Measurements from ENCODE around the gene CYS1.

CYS1 gene

GRCh38 chr2:10071176-10071575, 9.0 kb downstream of the CYS1 start:
- DNase-seq: no peak

DNA sequence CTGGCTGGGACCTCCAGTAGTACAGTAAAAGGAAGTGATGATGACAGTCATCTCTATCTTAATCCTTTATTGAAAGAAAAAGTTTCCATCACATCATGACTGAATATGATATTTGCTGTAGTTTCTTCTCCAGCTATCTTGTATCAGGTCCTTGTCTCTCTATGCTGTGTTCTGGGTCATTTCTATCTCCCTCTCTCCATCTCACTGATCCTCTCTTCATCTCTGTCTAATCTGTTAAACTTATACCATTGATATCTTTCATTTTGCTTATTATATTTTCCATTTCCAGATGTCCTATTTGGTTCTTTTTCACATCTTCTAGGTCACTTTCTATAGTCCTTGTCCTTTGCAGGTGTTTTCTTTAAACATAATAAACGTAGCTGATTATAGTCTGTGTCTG, 12.3 kb downstream of the CYS1 start:
- no peak for DNase-seq

DNA sequence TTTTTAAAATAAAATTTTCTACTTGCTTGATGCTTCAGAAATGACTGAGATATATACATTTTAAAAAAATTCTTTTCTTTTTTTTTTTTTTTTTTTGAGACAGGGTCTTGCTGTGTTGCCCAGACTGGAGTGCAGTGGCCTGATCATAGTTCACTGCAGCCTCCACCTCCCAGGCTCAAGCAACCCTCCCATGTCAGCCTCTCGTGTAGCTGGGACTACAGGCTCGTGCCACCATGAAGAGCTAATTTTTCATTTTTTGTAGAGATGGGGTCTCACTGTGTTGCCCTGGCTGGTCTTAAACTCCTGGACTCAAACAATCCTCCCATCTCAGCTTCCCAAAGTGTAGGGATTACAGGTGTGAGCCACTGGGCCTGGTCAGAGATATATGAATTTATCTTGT, 12.9 kb downstream of the CYS1 start:
- no peak for DNase-seq

- DNase-seq: no peak
Observed at GRCh38 chr2:10065773-10066055, 14.5 kb downstream of the CYS1 start.

DNA sequence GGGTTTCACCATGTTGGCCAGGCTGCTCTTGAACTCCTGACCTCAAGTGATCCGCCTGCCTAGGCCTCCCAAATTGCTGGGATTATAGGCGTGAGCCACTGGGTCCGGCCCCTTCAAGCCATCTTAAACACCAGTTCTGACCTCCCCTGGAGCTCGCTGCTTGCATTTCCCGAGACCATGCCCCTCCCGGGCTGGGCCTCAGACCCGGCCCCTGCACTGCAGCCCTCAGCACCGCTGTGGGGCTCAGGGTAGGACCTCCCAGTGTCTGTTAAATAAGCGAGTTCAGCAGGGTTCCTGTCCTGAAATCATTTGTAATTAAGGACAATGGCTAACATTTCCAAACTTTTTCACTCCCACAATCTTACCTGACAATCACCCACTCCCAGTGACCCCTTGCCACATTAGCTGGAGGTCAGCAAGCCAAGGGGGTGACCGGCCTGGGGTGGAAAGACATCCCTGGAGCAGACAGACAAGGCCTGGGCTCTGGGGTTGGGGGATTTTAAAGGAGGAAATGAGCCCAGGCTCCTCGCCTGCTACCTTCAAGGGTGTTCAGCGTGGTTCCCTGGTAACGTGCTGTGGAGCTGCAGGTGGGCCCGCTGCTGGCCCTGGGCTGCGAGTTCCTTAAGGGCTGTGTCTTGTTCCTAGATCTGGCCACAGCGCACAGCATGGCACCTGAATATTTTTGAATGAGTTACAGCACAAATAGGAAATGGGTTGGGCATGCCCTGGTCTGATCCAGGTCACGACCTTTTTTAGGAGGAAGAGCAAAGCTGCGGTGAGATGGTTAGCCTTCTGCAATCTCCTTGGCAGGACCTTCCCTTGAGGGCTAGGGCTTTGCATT, 15.1 kb downstream of the CYS1 start:
- no peak for DNase-seq

DNA sequence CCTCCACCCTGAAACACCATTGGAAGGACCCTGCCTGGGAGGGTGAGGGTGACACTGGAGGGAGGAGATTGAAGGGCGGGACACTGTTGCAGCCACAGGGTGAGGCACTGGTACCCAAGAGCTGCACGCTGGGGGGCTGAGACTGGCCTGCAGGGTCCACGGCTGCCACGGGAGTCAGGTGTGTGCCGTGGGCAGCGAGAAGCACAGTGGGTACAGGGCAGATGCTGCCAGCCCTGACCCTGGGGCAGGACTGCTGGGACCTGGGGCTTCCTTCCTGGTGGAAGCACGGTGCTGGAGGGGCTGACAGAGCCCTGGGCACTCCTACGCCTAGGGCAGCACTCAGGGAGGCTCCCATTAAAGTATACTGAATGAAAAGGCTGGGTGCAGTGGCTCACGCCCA, 16.6 kb downstream of the CYS1 start:
- no peak for DNase-seq

DNA sequence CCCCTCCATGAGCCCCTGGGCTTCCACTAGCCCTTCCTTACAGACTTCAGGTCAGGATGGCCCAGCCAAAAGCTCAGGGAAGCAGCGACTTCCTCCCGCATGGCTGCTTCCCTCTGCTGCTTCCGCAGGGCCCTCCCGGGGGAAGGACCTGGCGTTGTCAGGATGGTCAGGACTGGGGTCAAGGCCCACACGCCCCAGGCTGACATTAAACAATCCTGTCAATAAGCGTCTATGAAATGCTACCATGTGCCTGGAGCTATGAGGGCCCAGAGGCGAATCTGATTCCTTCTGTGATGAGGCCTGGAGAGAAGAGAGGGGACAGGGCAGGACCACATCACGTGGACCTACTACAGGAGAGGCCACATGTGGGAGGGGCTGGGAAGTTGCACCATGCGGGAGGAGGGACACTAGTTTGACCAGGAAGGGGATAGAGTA, 17.3 kb downstream of the CYS1 start:
- no peak for DNase-seq

- no peak for DNase-seq
Observed at GRCh38 chr2:10061221-10061925, 18.8 kb downstream of the CYS1 start.

- DNase-seq: no peak
Observed at GRCh38 chr2:10059552-10060335, 20.5 kb downstream of the CYS1 start.

DNA sequence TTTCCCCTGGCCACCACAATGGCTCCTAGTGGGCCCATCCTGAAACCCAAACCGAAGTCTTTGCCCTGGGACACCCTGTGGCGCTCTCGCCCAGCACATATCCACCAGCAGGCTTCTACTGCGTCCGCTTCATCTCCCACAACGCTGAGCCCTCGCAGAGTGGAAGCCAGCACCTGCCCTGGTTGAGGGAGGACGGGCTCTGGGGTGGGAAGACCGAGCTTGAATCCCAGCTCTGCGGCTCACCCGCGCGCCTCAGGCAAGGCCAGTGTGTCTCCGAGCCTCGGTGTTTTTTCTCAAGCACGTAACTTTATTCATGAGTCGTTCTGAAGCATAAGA, 21.2 kb downstream of the CYS1 start:
- DNase-seq: no peak

- no peak for DNase-seq
Observed at GRCh38 chr2:10058251-10059015, 21.8 kb downstream of the CYS1 start.

DNA sequence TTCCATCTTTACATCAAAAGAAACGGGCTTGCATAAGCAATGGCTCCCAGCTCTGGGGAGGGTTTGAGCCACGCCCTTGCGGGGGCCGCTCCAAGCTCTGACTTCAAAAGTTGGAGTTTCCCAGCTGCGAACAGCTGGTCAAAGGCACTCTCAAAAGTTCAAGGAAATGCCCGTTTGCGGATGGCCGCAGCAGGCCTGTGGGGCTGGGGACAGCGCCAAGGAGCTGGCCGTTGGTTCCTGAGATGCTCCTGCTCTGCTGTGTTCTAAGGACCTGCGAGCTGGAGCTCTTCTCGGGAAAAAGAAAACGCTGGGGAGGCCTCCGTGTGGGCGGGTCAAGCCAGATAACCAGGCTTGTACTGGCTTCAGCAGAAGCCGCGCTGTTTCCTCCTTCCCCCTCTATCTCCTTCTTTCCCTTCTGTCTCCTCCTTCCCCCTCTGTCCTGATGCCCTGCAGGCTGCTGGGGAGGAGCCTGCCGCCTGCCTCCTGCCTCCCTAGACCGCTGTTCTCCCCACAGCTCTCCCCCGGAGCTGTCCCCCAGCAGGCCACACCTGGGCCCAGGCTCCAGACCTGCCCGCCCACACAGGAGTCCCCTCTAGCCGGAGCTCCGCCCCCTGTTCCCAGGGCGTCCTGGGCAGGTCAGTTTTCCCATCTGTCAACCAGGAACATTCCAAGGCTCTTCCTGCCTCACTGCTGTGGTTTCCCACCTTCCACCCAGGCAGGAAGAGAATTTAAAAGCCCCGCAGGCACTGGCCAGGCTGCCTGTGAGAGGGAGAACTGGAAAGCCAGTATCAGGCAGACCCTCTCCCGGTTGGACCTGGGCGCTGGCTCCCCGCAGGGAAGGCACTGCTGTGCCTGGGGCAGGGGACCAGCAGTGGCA, 22.7 kb downstream of the CYS1 start:
- no peak for DNase-seq

GRCh38 chr2:10056439-10056838, 23.8 kb downstream of the CYS1 start:
- no peak for DNase-seq

GRCh38 chr2:10054976-10055375, 25.2 kb downstream of the CYS1 start:
- DNase-seq: no peak

- no peak for DNase-seq
Observed at GRCh38 chr2:10054424-10054823, 25.8 kb downstream of the CYS1 start.

DNA sequence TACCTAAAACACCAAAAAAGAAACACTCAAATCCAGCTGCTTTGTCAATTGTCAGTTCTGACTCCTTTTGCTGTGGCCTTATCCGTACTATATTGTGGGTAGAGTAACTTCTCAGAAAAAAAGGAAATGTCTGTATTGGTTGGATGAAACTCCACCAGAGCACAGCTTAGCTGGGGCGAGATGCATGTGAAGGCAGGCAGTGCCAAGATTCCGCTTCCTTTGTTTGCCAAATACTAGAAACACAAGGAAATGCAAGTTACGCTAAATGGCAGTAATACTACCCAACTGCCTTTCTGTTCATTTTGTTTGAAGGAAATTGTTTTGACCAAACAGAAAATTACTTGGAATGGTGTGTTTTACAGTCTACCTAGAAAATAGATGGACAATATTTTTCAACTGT, 26.9 kb downstream of the CYS1 start:
- no peak for DNase-seq

DNA sequence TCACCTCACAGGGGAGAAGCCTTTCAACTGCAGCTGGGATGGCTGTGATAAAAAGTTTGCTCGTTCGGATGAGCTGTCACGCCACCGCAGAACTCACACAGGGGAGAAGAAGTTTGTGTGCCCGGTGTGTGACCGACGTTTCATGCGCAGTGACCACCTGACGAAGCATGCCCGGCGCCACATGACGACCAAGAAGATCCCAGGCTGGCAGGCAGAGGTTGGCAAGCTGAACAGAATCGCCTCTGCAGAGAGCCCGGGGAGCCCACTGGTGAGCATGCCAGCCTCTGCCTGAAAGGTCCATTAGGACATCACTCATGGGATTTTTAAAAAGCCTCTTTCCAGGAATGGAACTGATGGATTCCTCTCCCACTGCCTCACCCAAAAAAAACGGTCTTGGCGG, 28.0 kb downstream of the CYS1 start:
- DNase-seq: no peak

GRCh38 chr2:10048501-10049171, 31.6 kb downstream of the CYS1 start:
- DNase-seq: no peak

GRCh38 chr2:10047616-10048500, 32.4 kb downstream of the CYS1 start:
- DNase-seq: no peak

GRCh38 chr2:10046931-10047330, 33.3 kb downstream of the CYS1 start:
- no peak for DNase-seq

Measured in CD4-positive, alpha-beta T cell treated with Interferon gamma for 1 hour (primary cell).